HEK293T (cell line): ENCODE data around the gene TMEM88.

ENCODE experiments used
- BHLHE40 ChIP-seq: fragments of 450-650 bp; IDR thresholded peaks from 2 replicates; pipeline ENCODE4 v1.6.1; 2016; ENCODE audit warnings: mild to moderate bottlenecking, moderate library complexity, borderline replicate concordance
- FOXA1 ChIP-seq: fragments of 450-650 bp; IDR thresholded peaks from 2 replicates; pipeline ENCODE4 v1.6.1; 2016; ENCODE audit warnings: mild to moderate bottlenecking
- FOXM1 ChIP-seq: fragments of 450-650 bp; IDR thresholded peaks from 2 replicates; pipeline ENCODE4 v1.6.1; 2017; ENCODE audit warnings: mild to moderate bottlenecking, borderline replicate concordance
- NFRKB ChIP-seq: fragments of 450-650 bp; IDR thresholded peaks from 2 replicates; pipeline ENCODE4 v1.6.1; 2016; ENCODE audit warnings: mild to moderate bottlenecking, moderate library complexity
- SP1 ChIP-seq: fragments of 450-650 bp; IDR thresholded peaks from 2 replicates; pipeline ENCODE4 v1.6.1; 2017
- TARDBP ChIP-seq: fragments of 450-650 bp; IDR thresholded peaks from 2 replicates; pipeline ENCODE4 v1.6.1; 2016

- TF ChIP-seq BHLHE40 (no peak), NFRKB (no peak), SP1 (no peak), TARDBP (no peak), FOXM1 (no peak), FOXA1 (no peak)
Measured at GRCh38 chr17:7903154-7904103, 48.6 kb downstream of the TMEM88 start.
